Cerebellar nuclear complex (tissue), 1 donor: Measurements from ENCODE around the gene CLEC17A.
A peak's percentile ranks its signal among the peaks of the same experiment; 100 is the strongest.
"Not testable (repeated sequence)": the region's sequence is repeated elsewhere in the genome, so short reads cannot be mapped to it uniquely, and the experiment has no call there.

Experiments
- DNase-seq, 2 experiments: peaks; one replicate each; lab custom pipeline; 2025; lab: John Stamatoyannopoulos, UW

CLEC17A gene

GRCh38 chr19:14559916-14560775, 22.7 kb upstream of the CLEC17A start:
- no peak for DNase-seq

GRCh38 chr19:14560776-14561108, 22.1 kb upstream of the CLEC17A start:
- DNase-seq = no peak

- DNase-seq = no peak
These were observed 21.6 kb upstream of the CLEC17A start for GRCh38 chr19:14561249-14561648.

- no peak for DNase-seq
These were observed 21.0 kb upstream of the CLEC17A start for GRCh38 chr19:14561847-14562351.

GRCh38 chr19:14562660-14563589, 20.0 kb upstream of the CLEC17A start:
- no peak for DNase-seq

GRCh38 chr19:14563590-14563926, 19.3 kb upstream of the CLEC17A start:
- DNase-seq = no peak

- no peak for DNase-seq
These were observed 18.8 kb upstream of the CLEC17A start for GRCh38 chr19:14563989-14564651.

- not testable (repeated sequence) for DNase-seq
These were observed 18.1 kb upstream of the CLEC17A start for GRCh38 chr19:14564652-14565297.

- DNase-seq = no peak
These were observed 17.6 kb upstream of the CLEC17A start for GRCh38 chr19:14565298-14565679.

- no peak for DNase-seq
These were observed 16.8 kb upstream of the CLEC17A start for GRCh38 chr19:14565765-14566711.

GRCh38 chr19:14566712-14567077, 16.2 kb upstream of the CLEC17A start:
- DNase-seq = no peak

- DNase-seq = no peak
These were observed 15.8 kb upstream of the CLEC17A start for GRCh38 chr19:14567079-14567478.

GRCh38 chr19:14570864-14571527, 11.9 kb upstream of the CLEC17A start:
- DNase-seq = no peak

- DNase-seq = peak; percentile 48 to 90
These were observed 11.0 kb upstream of the CLEC17A start, which contains the start of gene NDUFB7 for GRCh38 chr19:14571695-14572490. Gene NDUFB7, minus strand, starts transcription at chr19:14572066. Its CDS starts 66 bp downstream, at chr19:14572000.

GRCh38 chr19:14575428-14575980, 7.4 kb upstream of the CLEC17A start:
- no peak for DNase-seq

GRCh38 chr19:14576363-14576762, 6.5 kb upstream of the CLEC17A start:
- DNase-seq = no peak

- DNase-seq = no peak
These were observed 5.6 kb upstream of the CLEC17A start for GRCh38 chr19:14577264-14577663.

- no peak for DNase-seq
These were observed 4.9 kb upstream of the CLEC17A start for GRCh38 chr19:14577885-14578427.
